IMR-90 (cell line): ENCODE results near the gene SPDYE4. TPM values are rescaled to one million over a fixed set of nuclear protein-coding genes. Genes with fewer than 3 reads are reported as not detected.

ENCODE experiments used
- ATAC-seq: fragments of 200-7000 bp; cut with Tn5 transposase; 2 replicates; pipeline ENCODE4 v1.9.1; 2020; ENCODE audit warnings: low read depth, mild to moderate bottlenecking, moderate library complexity
- BruUV-seq: library from RNA; stranded (reverse); fragments of 400-500 nt; replicated peaks from 2 replicates; lab custom pipeline; 2021; lab: Mats Ljungman, UMichigan
- CTCF ChIA-PET: fragments of 300-600 bp; formaldehyde crosslinking; extraction: SDS; loops from one replicate; lab custom pipeline; 2021; ENCODE audit warnings: antibody characterized with exemption; lab: Yijun Ruan, JAX
- POLR2A ChIA-PET: fragments of 300-600 bp; sonication (Branson Sonifier 250); formaldehyde crosslinking; loops from one replicate; lab custom pipeline; 2022; ENCODE audit warnings: antibody characterized with exemption; ENCODE audit not compliant: unreplicated experiment; lab: Charles Lee
- DNase-seq: peaks from one replicate; pipeline ENCODE4 v3.0.0; 2013
- H2AFZ ChIP-seq: replicated peaks from 2 replicates; pipeline ENCODE3; 2013; ENCODE audit warnings: low read length, mild to moderate bottlenecking; ENCODE audit not compliant: poor library complexity
- H2AK5ac ChIP-seq: 2 replicates; pipeline ENCODE4 v1.6.1; 2013; ENCODE audit warnings: low read depth, low read length, inconsistent platforms
- H2AK9ac ChIP-seq: replicated peaks from 2 replicates; pipeline ENCODE3; 2013; ENCODE audit warnings: mild to moderate bottlenecking, low read depth, low read length, moderate library complexity; ENCODE audit not compliant: poor library complexity
- H2BK120ac ChIP-seq: 2 replicates; pipeline ENCODE4 v1.6.1; 2013; ENCODE audit warnings: low read depth, low read length, inconsistent platforms
- H2BK15ac ChIP-seq: 3 replicates; pipeline ENCODE4 v1.6.1; 2013; ENCODE audit warnings: low read depth, low read length, inconsistent platforms
- H2BK20ac ChIP-seq: 2 replicates; pipeline ENCODE4 v1.6.1; 2013; ENCODE audit warnings: low read depth, mild to moderate bottlenecking, inconsistent platforms, low read length, moderate library complexity
- H2BK5ac ChIP-seq: 2 replicates; pipeline ENCODE4 v1.6.1; 2013; ENCODE audit warnings: mild to moderate bottlenecking, low read depth, low read length, inconsistent platforms; ENCODE audit not compliant: poor library complexity, severe bottlenecking
- H3K14ac ChIP-seq: replicated peaks from 2 replicates; pipeline ENCODE4 v1.6.1; 2013; ENCODE audit warnings: low read depth, low read length, inconsistent platforms
- H3K18ac ChIP-seq: 2 replicates; pipeline ENCODE4 v1.6.1; 2013; ENCODE audit warnings: low read depth, low read length, control low read depth
- H3K23ac ChIP-seq: 2 replicates; pipeline ENCODE4 v1.6.1; 2013; ENCODE audit warnings: low read depth, low read length, inconsistent platforms
- H3K27ac ChIP-seq: 2 replicates; pipeline ENCODE4 v1.5.1; 2013; ENCODE audit warnings: mild to moderate bottlenecking, control low read depth, low read length; ENCODE audit not compliant: insufficient read depth
- H3K27me3 ChIP-seq: 2 replicates; pipeline ENCODE4 v1.6.1; 2013; ENCODE audit warnings: low read length; ENCODE audit not compliant: control insufficient read depth, insufficient read depth
- H3K36me3 ChIP-seq: 2 replicates; pipeline ENCODE4 v1.6.1; 2013; ENCODE audit warnings: low read length, mixed read lengths; ENCODE audit not compliant: control insufficient read depth, insufficient read depth
- H3K4ac ChIP-seq: 2 replicates; pipeline ENCODE4 v1.6.1; 2013; ENCODE audit warnings: low read depth, low read length, inconsistent platforms
- H3K4me1 ChIP-seq: 2 replicates; pipeline ENCODE4 v1.6.1; 2013; ENCODE audit warnings: low read length, mixed read lengths; ENCODE audit not compliant: control insufficient read depth, insufficient read depth
- H3K4me2 ChIP-seq: 2 replicates; pipeline ENCODE4 v1.6.1; 2013; ENCODE audit warnings: low read depth, mild to moderate bottlenecking, control low read depth, low read length, moderate library complexity
- H3K4me3 ChIP-seq: 2 replicates; pipeline ENCODE4 v1.5.1; 2013; ENCODE audit warnings: low read depth, mild to moderate bottlenecking, control low read depth, low read length, moderate library complexity; ENCODE audit not compliant: insufficient read depth
- H3K56ac ChIP-seq: 2 replicates; pipeline ENCODE4 v1.6.1; 2013; ENCODE audit warnings: low read length, inconsistent platforms; ENCODE audit not compliant: insufficient read depth; ENCODE audit errors: extremely low read depth
- H3K79me1 ChIP-seq, 2 experiments: 2 replicates each; pipeline ENCODE4 v1.6.1; 2013; ENCODE audit warnings: low read length in 2 of 2, inconsistent platforms in 1 of 2, low read depth in 1 of 2
- H3K9ac ChIP-seq: 2 replicates; pipeline ENCODE4 v1.6.1; 2013; ENCODE audit warnings: low read depth, low read length, control low read depth
- H3K9me1 ChIP-seq: 2 replicates; pipeline ENCODE4 v1.6.1; 2013; ENCODE audit warnings: low read length, inconsistent platforms; ENCODE audit not compliant: insufficient read depth
- H3K9me3 ChIP-seq: 2 replicates; pipeline ENCODE4 v1.6.1; 2013; ENCODE audit warnings: low read length; ENCODE audit not compliant: control insufficient read depth, insufficient read depth
- H4K20me1 ChIP-seq: 2 replicates; pipeline ENCODE4 v1.6.1; 2013; ENCODE audit warnings: low read length, inconsistent platforms; ENCODE audit not compliant: insufficient read depth
- H4K5ac ChIP-seq: 2 replicates; pipeline ENCODE4 v1.6.1; 2013; ENCODE audit warnings: mild to moderate bottlenecking, low read depth, low read length, control low read depth
- H4K8ac ChIP-seq, 2 experiments: 2 replicates each; pipeline ENCODE4 v1.6.1; 2013; ENCODE audit warnings: low read depth in 2 of 2, low read length in 2 of 2, control low read depth in 1 of 2, inconsistent platforms in 1 of 2
- H4K91ac ChIP-seq: 2 replicates; pipeline ENCODE4 v1.6.1; 2013; ENCODE audit warnings: low read depth, low read length, inconsistent platforms; ENCODE audit not compliant: insufficient read depth
- MAFK ChIP-seq: IDR thresholded peaks from 2 replicates; pipeline ENCODE4 v1.6.1; 2012; ENCODE audit warnings: low read depth, low read length, improper control_type of control experiment
- MXI1 ChIP-seq: IDR thresholded peaks from 2 replicates; pipeline ENCODE4 v1.6.1; 2012; ENCODE audit warnings: low read depth, mild to moderate bottlenecking, low read length, moderate library complexity, borderline replicate concordance
- RCOR1 ChIP-seq: IDR thresholded peaks from 2 replicates; pipeline ENCODE4 v1.6.1; 2012; ENCODE audit warnings: mild to moderate bottlenecking, low read length, improper control_type of control experiment; ENCODE audit not compliant: insufficient replicate concordance
- RFX5 ChIP-seq: IDR thresholded peaks from 2 replicates; pipeline ENCODE4 v1.8.0; 2012; ENCODE audit warnings: low read depth, mild to moderate bottlenecking, low read length, moderate library complexity
- WGBS, 2 experiments: methylation state at CpG; one replicate each; pipeline versions ENCODE4 v1.1.5 to v1.1.7; 2013; ENCODE audit warnings: missing lambda C conversion rate in 2 of 2; ENCODE audit not compliant: insufficient read length in 1 of 2; ENCODE audit errors: extremely low coverage in 2 of 2; 5-methylcytosine and 5-hydroxymethylcytosine counted together
- dilution Hi-C: fragments of 300-500 bp; cut with HindIII; formaldehyde crosslinking; loops from one replicate; pipeline ENCODE4 v1.14.3; 2018; ENCODE audit warnings: low sequenced_read_pairs; ENCODE audit not compliant: unreplicated experiment
- in situ Hi-C: fragments of 300-500 bp; cut with MboI; formaldehyde crosslinking; loops from 3 replicates; pipeline ENCODE4 v1.14.3; 2019; ENCODE audit warnings: low sequenced_read_pairs, inconsistent platforms, mixed read lengths
- intact Hi-C: fragments of 100-400 bp; cut with micrococcal nuclease; formaldehyde crosslinking; loops from 2 replicates; pipeline ENCODE4 v1.10.0; 2022
- polyA plus RNA-seq, 3 experiments: library from polyadenylated mRNA; depleted of rRNA; stranded (reverse); fragments of >200 nt; gene quantifications; 2 replicates each; pipeline ENCODE4 v1.2.3, GENCODE V29; 2012; ENCODE audit warnings: low replicate concordance in 1 of 3
- total RNA-seq: library from RNA; depleted of rRNA; stranded (reverse); fragments of >200 nt; gene quantifications from 2 replicates; pipeline ENCODE4 v1.2.3, GENCODE V29; 2012

The SPDYE4 gene
- total and polyA plus RNA-seq, 2 of the 4 experiments (the other 2 are of a cell fraction): not detected

DNA sequence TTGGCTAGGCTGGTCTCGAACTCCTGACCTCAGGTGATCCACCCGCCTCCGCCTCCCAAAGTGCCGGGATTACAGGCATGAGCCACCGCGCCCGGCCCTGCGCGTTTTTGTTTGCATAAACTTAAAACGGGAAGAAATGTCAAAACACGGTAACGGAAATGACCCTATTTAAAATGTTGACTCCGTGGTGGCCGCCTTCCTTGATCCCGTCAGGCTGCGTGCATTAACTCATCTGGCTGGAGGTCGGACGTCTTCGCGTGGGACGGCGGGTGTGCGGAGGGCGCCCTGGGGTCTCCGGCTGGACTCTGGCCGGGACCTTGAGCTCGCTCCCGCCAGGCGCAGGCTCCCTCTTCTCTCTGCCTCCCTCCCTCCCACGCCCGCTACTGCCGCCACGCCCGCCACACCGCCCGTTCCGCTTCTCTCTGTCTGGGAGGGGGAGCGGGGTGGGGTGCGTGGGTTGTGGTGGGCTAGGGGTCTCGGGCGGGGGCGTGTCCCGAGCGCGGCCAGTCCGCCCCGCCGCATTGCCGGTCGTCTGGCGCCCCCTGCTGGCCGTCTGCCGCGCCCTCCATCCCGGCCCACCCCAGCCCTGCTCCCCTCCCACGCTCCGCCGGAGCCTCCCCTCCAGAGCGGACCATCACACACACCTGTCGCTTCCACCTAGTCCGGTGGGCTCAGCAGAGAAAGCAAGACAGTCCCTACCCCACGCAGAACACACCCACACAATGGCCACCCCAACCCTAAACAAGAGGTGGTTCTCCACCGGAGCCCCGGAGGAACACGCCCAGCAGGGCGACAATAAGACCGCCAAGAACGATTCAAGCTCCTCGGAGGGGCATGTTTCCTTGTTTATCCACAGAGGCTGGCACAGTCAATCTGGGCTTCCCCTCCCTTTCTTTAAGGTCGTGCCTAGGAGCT, 12.5 kb downstream of the SPDYE4 start (continued):
- TF ChIP-seq MAFK: no peak

DNA sequence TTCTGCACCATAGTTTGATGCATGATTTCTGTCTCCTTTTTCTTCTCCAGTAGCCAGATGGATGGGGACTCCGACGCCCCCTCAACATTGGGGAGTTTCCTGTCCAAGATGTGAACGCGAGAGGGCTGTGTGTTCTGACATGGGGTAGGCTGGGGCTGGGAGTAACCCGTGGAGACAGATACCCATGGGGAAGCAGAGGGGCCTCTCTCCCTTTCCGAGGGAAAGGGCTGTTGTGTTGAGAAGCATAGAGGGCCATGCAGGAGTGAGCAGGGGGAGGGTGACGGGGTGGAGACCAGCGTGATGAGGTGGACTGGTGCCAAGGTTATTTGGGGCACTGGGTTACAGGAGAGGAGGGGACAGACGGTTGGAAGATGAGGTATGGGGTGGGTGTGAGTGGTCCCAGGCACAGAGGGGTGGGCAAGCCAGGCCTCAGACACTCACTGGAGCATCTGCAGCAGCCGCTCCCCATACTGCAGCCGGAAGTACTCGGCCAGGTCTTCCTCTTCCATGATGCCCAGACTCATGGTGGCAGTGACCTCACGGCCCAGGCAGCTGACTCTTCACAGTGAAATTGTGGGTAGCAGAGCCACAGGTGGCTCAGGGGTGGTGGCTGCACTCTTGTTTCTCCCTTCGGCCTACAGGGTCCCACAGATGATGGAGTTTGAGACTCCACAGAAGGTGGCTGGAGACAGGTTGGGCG, 14.1 kb downstream of the SPDYE4 start:
- Histone ChIP-seq H3K9ac (no peak overlapping the region), H2BK20ac (no peak overlapping the region), H4K8ac (no peak overlapping the region), H2AFZ (no peak overlapping the region), H3K4me1 (no peaks in the 10 kb centered on the region), H3K9me3 (no peaks in the 10 kb centered on the region), H2BK15ac (no peak overlapping the region), H3K23ac (no peak overlapping the region), H4K20me1 (no peaks in the 10 kb centered on the region), H3K79me1 (no peaks in the 10 kb centered on the region), H3K14ac (no peak overlapping the region), H3K27ac (no peak overlapping the region), H2BK5ac (no peak overlapping the region), H3K27me3 (peaks cover 14% of the 10 kb centered on the region), H3K36me3 (no peaks in the 10 kb centered on the region), H3K56ac (no peak overlapping the region), H4K5ac (no peak overlapping the region), H3K4me2 (no peak overlapping the region), H2BK120ac (no peak overlapping the region), H2AK5ac (no peak overlapping the region), H3K9me1 (no peaks in the 10 kb centered on the region), H3K4ac (no peak overlapping the region; the same call in 1 of the 2 replicates), H3K18ac (no peak overlapping the region), H3K4me3 (no peak overlapping the region), H2AK9ac (no peak overlapping the region), H4K91ac (no peak overlapping the region)
- dilution Hi-C loops (no loop called here), intact Hi-C loops (no loop called here), in situ Hi-C loops (loop anchor here (10.0 kb wide), 1 partner anchor 169 kb away; no protein-coding TSS in a partner anchor)
- no TSS peak for BruUV-seq
- no peak for ATAC-seq
- no peak for TF ChIP-seq RCOR1
- no peak for TF ChIP-seq MXI1
- TF ChIP-seq RFX5: no peak
- ChIA-PET CTCF (no interaction called here), POLR2A (no interaction called here)
- WGBS, 2 experiments: 45% methylated on average over 2 of the region's 15 CpGs; no CpG with 5 or more reads in 1 of the 2 experiments
- no peak for DNase-seq
